Activated CD4-positive, alpha-beta memory T cell treated with anti-CD3 and anti-CD28 coated beads for 36 hours (primary cell): ENCODE data around the gene TNRC6B. TPM values are rescaled to one million over a fixed set of nuclear protein-coding genes. Genes with fewer than 3 reads are reported as not detected.
A peak's percentile ranks its signal among the peaks of the same experiment; 100 is the strongest.
"Not testable (repeated sequence)": the region's sequence is repeated elsewhere in the genome, so short reads cannot be mapped to it uniquely, and the experiment has no call there.

Source experiments
- CTCF ChIA-PET: fragments of 350-600 bp; sonication (Branson Sonifier 250); formaldehyde crosslinking; loops from one replicate; lab custom pipeline; 2021; ENCODE audit warnings: antibody characterized with exemption, inconsistent platforms; lab: Charles Lee
- POLR2A ChIA-PET: fragments of 350-600 bp; sonication (Branson Sonifier 250); formaldehyde crosslinking; loops from one replicate; lab custom pipeline; 2021; ENCODE audit warnings: antibody characterized with exemption; lab: Charles Lee
- DNase-seq: peaks from one replicate; pipeline ENCODE4 v3.0.0-alpha.2; 2020
- H3K27ac Mint-ChIP-seq: one replicate; pipeline ENCODE4 v1.8.0; 2021; ENCODE audit warnings: mixed read lengths
- H3K27me3 Mint-ChIP-seq: one replicate; pipeline ENCODE4 v1.8.0; 2021; ENCODE audit warnings: mixed read lengths
- H3K36me3 Mint-ChIP-seq: one replicate; pipeline ENCODE4 v1.8.0; 2021; ENCODE audit warnings: mixed read lengths
- H3K4me1 Mint-ChIP-seq: one replicate; pipeline ENCODE4 v1.8.0; 2021; ENCODE audit warnings: low read depth, mixed read lengths
- H3K4me3 Mint-ChIP-seq: one replicate; pipeline ENCODE4 v1.8.0; 2021; ENCODE audit warnings: mild to moderate bottlenecking, mixed read lengths
- H3K9me3 Mint-ChIP-seq: one replicate; pipeline ENCODE4 v1.8.0; 2021; ENCODE audit warnings: mixed read lengths
- intact Hi-C: fragments of 100-400 bp; cut with micrococcal nuclease; formaldehyde crosslinking; loops from one replicate; pipeline ENCODE4 v1.15.1; 2023
- total RNA-seq, 2 experiments: library from RNA; stranded (reverse); gene quantifications; one replicate each; pipeline ENCODE4 v1.2.3, GENCODE V29; 2021

TNRC6B gene
- total RNA-seq, 2 experiments from 2014 or later = 34.9 to 38.8 TPM

GRCh38 chr22:40215266-40215665, 37.5 kb downstream of the TNRC6B start:
- Mint-ChIP-seq H3K4me3 (no peak overlapping the region), H3K9me3 (no peaks in the 10 kb centered on the region), H3K27ac (peak overlapping the region; percentile 93), H3K27me3 (no peaks in the 10 kb centered on the region), H3K36me3 (no peaks in the 10 kb centered on the region), H3K4me1 (peaks cover 84% of the 10 kb centered on the region)
- DNase-seq = no peak
- intact Hi-C loops = loop anchor here (5.0 kb wide), 2 partner anchors 38 to 62 kb away; partner anchors contain the start of gene TNRC6B
- ChIA-PET CTCF (interaction anchor here (0.6 kb wide), 1 partner anchor 37 kb away, joined by 3 read pairs; no protein-coding TSS in a partner anchor), POLR2A (interaction anchor here (1.0 to 1.5 kb wide), 3 partner anchors 9 to 171 kb away, joined by 3 to 7 read pairs (median 4); no protein-coding TSS in a partner anchor)

GRCh38 chr22:40216041-40216756, 38.5 kb downstream of the TNRC6B start:
- Mint-ChIP-seq H3K27me3 (no peaks in the 10 kb centered on the region), H3K4me1 (peaks cover 78% of the 10 kb centered on the region), H3K27ac (peak overlapping the region; percentile 93), H3K36me3 (no peaks in the 10 kb centered on the region), H3K9me3 (no peaks in the 10 kb centered on the region), H3K4me3 (peak overlapping the region; percentile 61)
- ChIA-PET POLR2A (interaction anchor here (1.0 to 1.2 kb wide), 3 partner anchors 13 to 172 kb away, joined by 3 to 7 read pairs (median 3); no protein-coding TSS in a partner anchor), CTCF (interaction anchor here (0.8 kb wide), 1 partner anchor 131 kb away, joined by 3 read pairs; no protein-coding TSS in a partner anchor)
- peak; percentile 51 for DNase-seq
- intact Hi-C loops = loop anchor here (5.0 kb wide), 2 partner anchors 39 to 61 kb away; partner anchors contain the start of gene TNRC6B

GRCh38 chr22:40218152-40218551, 40.4 kb downstream of the TNRC6B start:
- Mint-ChIP-seq H3K4me3 (no peak overlapping the region), H3K27ac (peak overlapping the region; percentile 34)
- intact Hi-C loops = loop anchor here (5.0 kb wide), 2 partner anchors 41 to 59 kb away; partner anchors contain the start of gene TNRC6B

GRCh38 chr22:40218723-40219294, 41.1 kb downstream of the TNRC6B start:
- CTCF ChIA-PET = interaction anchor here (1.4 kb wide), 1 partner anchor 129 kb away, joined by 4 read pairs; no protein-coding TSS in a partner anchor
- intact Hi-C loops = loop anchor here (5.0 kb wide), 2 partner anchors 42 to 58 kb away; partner anchors contain the start of gene TNRC6B
- H3K27me3 Mint-ChIP-seq = no peaks in the 10 kb centered on the region

More at GRCh38 chr22:40218152-40218551, 40.4 kb downstream of the TNRC6B start:
- POLR2A ChIA-PET = interaction anchor here (0.8 kb wide), 1 partner anchor 40 kb away, joined by 3 read pairs; the partner anchor contains the start of gene TNRC6B
- H3K9me3 Mint-ChIP-seq = no peaks in the 10 kb centered on the region
- DNase-seq = no peak
- CTCF ChIA-PET = interaction anchor here (1.4 kb wide), 1 partner anchor 130 kb away, joined by 4 read pairs; no protein-coding TSS in a partner anchor
- peaks cover 77% of the 10 kb centered on the region for H3K4me1 Mint-ChIP-seq
- H3K27me3 Mint-ChIP-seq = no peaks in the 10 kb centered on the region
- no peaks in the 10 kb centered on the region for H3K36me3 Mint-ChIP-seq

GRCh38 chr22:40220316-40221054, 42.8 kb downstream of the TNRC6B start:
- Mint-ChIP-seq H3K36me3 (no peaks in the 10 kb centered on the region), H3K4me1 (peaks cover 76% of the 10 kb centered on the region), H3K4me3 (no peak overlapping the region), H3K9me3 (no peaks in the 10 kb centered on the region), H3K27ac (no peak overlapping the region), H3K27me3 (no peaks in the 10 kb centered on the region)
- CTCF ChIA-PET = interaction anchor here (0.9 to 1.2 kb wide), 4 partner anchors 42 to 128 kb away, joined by 3 to 5 read pairs (median 3); no protein-coding TSS in a partner anchor
- POLR2A ChIA-PET = interaction anchor here (0.9 kb wide), 1 partner anchor 20 kb away, joined by 3 read pairs; no protein-coding TSS in a partner anchor
- intact Hi-C loops = no loop called here
- DNase-seq = no peak

More at GRCh38 chr22:40218723-40219294, 41.1 kb downstream of the TNRC6B start:
- DNase-seq = no peak
- H3K27ac Mint-ChIP-seq = peak overlapping the region; percentile 34
- no peaks in the 10 kb centered on the region for H3K9me3 Mint-ChIP-seq
- no peak overlapping the region for H3K4me3 Mint-ChIP-seq
- peaks cover 76% of the 10 kb centered on the region for H3K4me1 Mint-ChIP-seq
- POLR2A ChIA-PET = interaction anchor here (0.8 kb wide), 1 partner anchor 41 kb away, joined by 3 read pairs; the partner anchor contains the start of gene TNRC6B
- no peaks in the 10 kb centered on the region for H3K36me3 Mint-ChIP-seq

GRCh38 chr22:40221055-40221414, 43.3 kb downstream of the TNRC6B start:
- Mint-ChIP-seq H3K27me3 (no peaks in the 10 kb centered on the region), H3K9me3 (no peaks in the 10 kb centered on the region), H3K27ac (no peak overlapping the region), H3K4me3 (no peak overlapping the region), H3K36me3 (no peaks in the 10 kb centered on the region), H3K4me1 (peaks cover 73% of the 10 kb centered on the region)
- intact Hi-C loops = no loop called here
- ChIA-PET POLR2A (no interaction called here), CTCF (interaction anchor here (0.9 to 1.2 kb wide), 3 partner anchors 42 to 128 kb away, joined by 3 to 5 read pairs (median 3); no protein-coding TSS in a partner anchor)
- no peak for DNase-seq

GRCh38 chr22:40222979-40223378, 45.3 kb downstream of the TNRC6B start:
- CTCF ChIA-PET, H3K27ac Mint-ChIP-seq, H3K4me3 Mint-ChIP-seq, POLR2A ChIA-PET, H3K27me3 Mint-ChIP-seq, H3K36me3 Mint-ChIP-seq, intact Hi-C loops, H3K9me3 Mint-ChIP-seq, DNase-seq: not testable (repeated sequence)
- peaks cover 65% of the 10 kb centered on the region for H3K4me1 Mint-ChIP-seq

GRCh38 chr22:40224702-40225101, 47.0 kb downstream of the TNRC6B start:
- H3K9me3 Mint-ChIP-seq = no peaks in the 10 kb centered on the region
- peak overlapping the region; percentile 2 for H3K4me3 Mint-ChIP-seq
- peak overlapping the region; percentile 49 for H3K27ac Mint-ChIP-seq
- peaks cover 3% of the 10 kb centered on the region for H3K36me3 Mint-ChIP-seq
- ChIA-PET POLR2A (interaction anchor here (0.9 to 1.1 kb wide), 2 partner anchors 10 to 181 kb away, joined by 3 to 4 read pairs; no protein-coding TSS in a partner anchor), CTCF (interaction anchor here (0.8 to 1.3 kb wide), 2 partner anchors 62 to 123 kb away, joined by 3 to 4 read pairs; no protein-coding TSS in a partner anchor)
- H3K4me1 Mint-ChIP-seq = peaks cover 52% of the 10 kb centered on the region
- DNase-seq = peak; percentile 70
- intact Hi-C loops = no loop called here
- no peaks in the 10 kb centered on the region for H3K27me3 Mint-ChIP-seq

- Mint-ChIP-seq H3K27me3 (no peaks in the 10 kb centered on the region), H3K4me1 (peaks cover 40% of the 10 kb centered on the region), H3K9me3 (no peaks in the 10 kb centered on the region), H3K4me3 (no peak overlapping the region), H3K36me3 (peaks cover 8% of the 10 kb centered on the region), H3K27ac (no peak overlapping the region)
- intact Hi-C loops = no loop called here
- ChIA-PET CTCF (interaction anchor here (0.7 kb wide), 1 partner anchor 164 kb away, joined by 4 read pairs; no protein-coding TSS in a partner anchor), POLR2A (no interaction called here)
- DNase-seq = no peak
Observed at GRCh38 chr22:40226620-40227019, 48.9 kb downstream of the TNRC6B start.

GRCh38 chr22:40231618-40232313, 54.0 kb downstream of the TNRC6B start:
- peaks cover 24% of the 10 kb centered on the region for H3K4me1 Mint-ChIP-seq
- intact Hi-C loops = no loop called here
- H3K4me3 Mint-ChIP-seq = no peak overlapping the region
- peaks cover 8% of the 10 kb centered on the region for H3K36me3 Mint-ChIP-seq
- POLR2A ChIA-PET = no interaction called here
- CTCF ChIA-PET = no interaction called here
- H3K9me3 Mint-ChIP-seq = no peaks in the 10 kb centered on the region
- DNase-seq = no peak
- H3K27me3 Mint-ChIP-seq = no peaks in the 10 kb centered on the region
- no peak overlapping the region for H3K27ac Mint-ChIP-seq

GRCh38 chr22:40232624-40233023, 54.9 kb downstream of the TNRC6B start:
- POLR2A ChIA-PET = no interaction called here
- peaks cover 32% of the 10 kb centered on the region for H3K4me1 Mint-ChIP-seq
- intact Hi-C loops = no loop called here
- CTCF ChIA-PET = no interaction called here
- H3K27me3 Mint-ChIP-seq = no peaks in the 10 kb centered on the region
- H3K36me3 Mint-ChIP-seq = peaks cover 8% of the 10 kb centered on the region
- no peaks in the 10 kb centered on the region for H3K9me3 Mint-ChIP-seq
- no peak overlapping the region for H3K27ac Mint-ChIP-seq
- DNase-seq = no peak
- no peak overlapping the region for H3K4me3 Mint-ChIP-seq
